PC-9 (cell line): Measurements from ENCODE around the gene TUBGCP2. TPM values are rescaled to one million over a fixed set of nuclear protein-coding genes. Genes with fewer than 3 reads are reported as not detected.

Source experiments
- BruUV-seq: library from RNA; stranded (reverse); fragments of 400-500 nt; replicated peaks from 2 replicates; lab custom pipeline; 2021; lab: Mats Ljungman, UMichigan
- CTCF ChIA-PET: fragments of 300-600 bp; sonication (Branson Sonifier 250); formaldehyde crosslinking; loops from one replicate; lab custom pipeline; 2022; ENCODE audit warnings: antibody characterized with exemption; lab: Charles Lee
- POLR2A ChIA-PET: fragments of 300-600 bp; sonication (Branson Sonifier 250); formaldehyde crosslinking; loops from one replicate; lab custom pipeline; 2022; ENCODE audit warnings: antibody characterized with exemption; ENCODE audit not compliant: unreplicated experiment; lab: Charles Lee
- DNase-seq, 2 experiments: peaks; one replicate each; pipeline versions ENCODE4 v3.0.0 to v3.0.0-alpha.2; 2015 to 2022; ENCODE audit warnings: mixed read lengths in 1 of 2
- H2AFZ ChIP-seq: fragments of 200-600 bp; sonication (generic); 2 replicates; pipeline ENCODE4 v1.8.1; 2017; ENCODE audit warnings: antibody characterized with exemption
- H3F3A ChIP-seq: fragments of 200-600 bp; sonication (generic); 2 replicates; pipeline ENCODE4 v1.8.1; 2017; ENCODE audit warnings: antibody characterized with exemption, mild to moderate bottlenecking, low read depth; ENCODE audit not compliant: insufficient read depth
- H3K27ac ChIP-seq: fragments of 200-600 bp; sonication (generic); 2 replicates; pipeline ENCODE4 v1.6.1; 2016; ENCODE audit warnings: mixed run types
- H3K27me3 ChIP-seq: fragments of 200-600 bp; sonication (generic); 2 replicates; pipeline ENCODE4 v1.6.1; 2016; ENCODE audit warnings: low read depth, mixed run types; ENCODE audit not compliant: insufficient read depth
- H3K36me3 ChIP-seq: fragments of 200-600 bp; sonication (generic); 2 replicates; pipeline ENCODE4 v1.6.1; 2016; ENCODE audit warnings: low read depth, mixed run types
- H3K4me1 ChIP-seq: fragments of 200-600 bp; sonication (generic); replicated peaks from 2 replicates; pipeline ENCODE4 v1.6.1; 2016; ENCODE audit warnings: mixed run types; ENCODE audit not compliant: insufficient read depth
- H3K4me2 ChIP-seq: fragments of 200-600 bp; sonication (generic); 2 replicates; pipeline ENCODE4 v1.6.1; 2017; ENCODE audit warnings: mixed run types
- H3K4me3 ChIP-seq: fragments of 200-600 bp; sonication (generic); 2 replicates; pipeline ENCODE4 v1.6.1; 2016; ENCODE audit warnings: mixed run types
- H3K79me2 ChIP-seq: fragments of 200-600 bp; sonication (generic); 2 replicates; pipeline ENCODE4 v1.6.1; 2017; ENCODE audit warnings: low read depth, mixed run types
- H3K9me2 ChIP-seq: fragments of 200-600 bp; sonication (generic); 2 replicates; pipeline ENCODE4 v1.8.1; 2017; ENCODE audit warnings: mild to moderate bottlenecking; ENCODE audit not compliant: insufficient read depth
- H3K9me3 ChIP-seq: fragments of 200-600 bp; sonication (generic); 2 replicates; pipeline ENCODE4 v1.8.1; 2016; ENCODE audit warnings: low read depth; ENCODE audit not compliant: insufficient read depth
- H4K20me1 ChIP-seq: fragments of 200-600 bp; sonication (generic); 2 replicates; pipeline ENCODE4 v1.8.1; 2017; ENCODE audit not compliant: insufficient read depth
- CTCF ChIP-seq: fragments of 200-600 bp; sonication (generic); conservative IDR thresholded peaks from 2 replicates; pipeline ENCODE4 v1.6.1; 2017; ENCODE audit warnings: mixed run types, antibody characterized with exemption, mild to moderate bottlenecking, moderate library complexity
- EZH2 ChIP-seq: fragments of 200-600 bp; sonication (generic); IDR thresholded peaks from 2 replicates; pipeline ENCODE4 v1.8.0; 2017; ENCODE audit warnings: antibody characterized with exemption, low read depth
- intact Hi-C: fragments of 100-400 bp; cut with micrococcal nuclease; formaldehyde crosslinking; loops from one replicate; pipeline ENCODE4 v1.10.0; 2022; ENCODE audit not compliant: unreplicated experiment
- total RNA-seq: library from RNA; stranded (reverse); gene quantifications from 2 replicates; pipeline ENCODE4 v1.2.3, GENCODE V29; 2021

TUBGCP2 gene
- total RNA-seq, 1 experiment from 2014 or later = 52.8 TPM

GRCh38 chr10:133343558-133343957, 34.9 kb upstream of the TUBGCP2 start:
- Histone ChIP-seq H3K79me2 (no peaks in the 10 kb centered on the region), H3K4me3 (no peak overlapping the region), H3K9me2 (no peaks in the 10 kb centered on the region), H3K36me3 (no peaks in the 10 kb centered on the region), H4K20me1 (no peaks in the 10 kb centered on the region), H3K9me3 (no peaks in the 10 kb centered on the region), H2AFZ (no peak overlapping the region), H3F3A (no peaks in the 10 kb centered on the region), H3K4me2 (no peak overlapping the region), H3K27ac (no peak overlapping the region), H3K4me1 (no peaks in the 10 kb centered on the region), H3K27me3 (no peaks in the 10 kb centered on the region)
- CTCF ChIA-PET = no interaction called here
- intact Hi-C loops = no loop called here
- TF ChIP-seq CTCF (no peak), EZH2 (no peak)
- no TSS peak for BruUV-seq
- POLR2A ChIA-PET = no interaction called here
- no peak for DNase-seq

GRCh38 chr10:133342942-133343341, 34.3 kb upstream of the TUBGCP2 start:
- no TSS peak for BruUV-seq
- Histone ChIP-seq H3K79me2 (no peaks in the 10 kb centered on the region), H3F3A (no peaks in the 10 kb centered on the region), H3K36me3 (no peaks in the 10 kb centered on the region), H3K4me1 (no peaks in the 10 kb centered on the region), H3K4me3 (no peak overlapping the region), H3K9me3 (no peaks in the 10 kb centered on the region), H3K27me3 (no peaks in the 10 kb centered on the region), H4K20me1 (no peaks in the 10 kb centered on the region), H3K9me2 (no peaks in the 10 kb centered on the region), H3K4me2 (no peak overlapping the region), H3K27ac (no peak overlapping the region), H2AFZ (no peak overlapping the region)
- POLR2A ChIA-PET = no interaction called here
- intact Hi-C loops = no loop called here
- TF ChIP-seq EZH2 = no peak
- no peak for TF ChIP-seq CTCF
- CTCF ChIA-PET = no interaction called here
- no peak for DNase-seq

GRCh38 chr10:133341983-133342382, 33.3 kb upstream of the TUBGCP2 start:
- Histone ChIP-seq H3K36me3 (no peaks in the 10 kb centered on the region), H3K4me3 (no peak overlapping the region), H3K79me2 (no peaks in the 10 kb centered on the region), H3K4me1 (no peaks in the 10 kb centered on the region), H3K9me2 (no peaks in the 10 kb centered on the region), H3K4me2 (no peak overlapping the region), H3K9me3 (no peaks in the 10 kb centered on the region), H4K20me1 (no peaks in the 10 kb centered on the region), H3K27ac (no peak overlapping the region), H2AFZ (no peak overlapping the region), H3K27me3 (no peaks in the 10 kb centered on the region), H3F3A (no peaks in the 10 kb centered on the region)
- ChIA-PET POLR2A (no interaction called here), CTCF (no interaction called here)
- intact Hi-C loops = no loop called here
- TF ChIP-seq EZH2 = no peak
- no peak for TF ChIP-seq CTCF
- DNase-seq = no peak
- BruUV-seq = no TSS peak
